ENCODE results near the gene ZMYM5. TPM values are rescaled to one million over a fixed set of nuclear protein-coding genes. Genes with fewer than 3 reads are reported as not detected.
"Not testable (repeated sequence)": the region's sequence is repeated elsewhere in the genome, so short reads cannot be mapped to it uniquely, and the experiment has no call there.

Gene ZMYM5
- total RNA-seq, 1 experiment from 2014 or later = 14.4 TPM

DNA sequence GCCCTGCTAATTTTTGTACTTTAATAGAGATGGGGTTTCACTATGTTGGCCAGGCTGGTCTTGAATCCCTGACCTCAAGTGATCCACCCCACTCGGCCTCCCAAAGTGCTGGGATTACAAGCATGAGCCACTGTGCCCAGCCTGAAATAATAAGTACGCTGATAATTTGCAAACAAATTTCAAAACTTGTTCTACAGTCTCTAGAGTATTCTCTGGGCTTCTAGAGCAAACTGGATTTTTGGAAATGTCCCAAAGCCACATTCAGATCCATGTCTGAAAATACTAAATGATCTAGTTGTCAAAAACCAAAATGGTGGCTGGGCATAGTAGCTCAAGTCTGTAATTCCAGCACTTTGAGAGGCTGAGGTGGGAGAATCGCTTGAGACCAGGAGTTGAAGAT, 40.8 kb downstream of the ZMYM5 start:
- no peak overlapping the region for H3K27ac Mint-ChIP-seq (ENCODE audit: low read depth, unreplicated experiment)
- intact Hi-C loops (cut with micrococcal nuclease) = no loop called here
- no peak for DNase-seq (ENCODE audit: unreplicated experiment)
- CTCF ChIA-PET = interaction anchor here (0.5 to 1.0 kb wide), 4 partner anchors 9 to 604 kb away, joined by 3 to 6 read pairs (median 3); no protein-coding TSS in a partner anchor
- BruUV-seq (replicated peaks) = no TSS peak
- H3K27me3 Mint-ChIP-seq (ENCODE audit: insufficient read depth, unreplicated experiment) = no peaks in the 10 kb centered on the region
- TF ChIP-seq, protein P1, sequence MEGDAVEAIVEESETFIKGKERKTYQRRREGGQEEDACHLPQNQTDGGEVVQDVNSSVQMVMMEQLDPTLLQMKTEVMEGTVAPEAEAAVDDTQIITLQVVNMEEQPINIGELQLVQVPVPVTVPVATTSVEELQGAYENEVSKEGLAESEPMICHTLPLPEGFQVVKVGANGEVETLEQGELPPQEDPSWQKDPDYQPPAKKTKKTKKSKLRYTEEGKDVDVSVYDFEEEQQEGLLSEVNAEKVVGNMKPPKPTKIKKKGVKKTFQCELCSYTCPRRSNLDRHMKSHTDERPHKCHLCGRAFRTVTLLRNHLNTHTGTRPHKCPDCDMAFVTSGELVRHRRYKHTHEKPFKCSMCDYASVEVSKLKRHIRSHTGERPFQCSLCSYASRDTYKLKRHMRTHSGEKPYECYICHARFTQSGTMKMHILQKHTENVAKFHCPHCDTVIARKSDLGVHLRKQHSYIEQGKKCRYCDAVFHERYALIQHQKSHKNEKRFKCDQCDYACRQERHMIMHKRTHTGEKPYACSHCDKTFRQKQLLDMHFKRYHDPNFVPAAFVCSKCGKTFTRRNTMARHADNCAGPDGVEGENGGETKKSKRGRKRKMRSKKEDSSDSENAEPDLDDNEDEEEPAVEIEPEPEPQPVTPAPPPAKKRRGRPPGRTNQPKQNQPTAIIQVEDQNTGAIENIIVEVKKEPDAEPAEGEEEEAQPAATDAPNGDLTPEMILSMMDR (IDR thresholded peaks at IDR 0.05; ENCODE audit: unreplicated experiment) = no peak
- H3K36me3 Mint-ChIP-seq (ENCODE audit: insufficient read depth, unreplicated experiment) = peaks cover 44% of the 10 kb centered on the region
- H3K9me3 Mint-ChIP-seq (ENCODE audit: unreplicated experiment) = no peaks in the 10 kb centered on the region
- POLR2A ChIA-PET = interaction anchor here (1.2 kb wide), 1 partner anchor 11 kb away, joined by 3 read pairs; no protein-coding TSS in a partner anchor
- H3K4me1 Mint-ChIP-seq (ENCODE audit: insufficient read depth, unreplicated experiment) = no peaks in the 10 kb centered on the region
- H3K4me3 Mint-ChIP-seq (ENCODE audit: unreplicated experiment) = no peak overlapping the region

DNA sequence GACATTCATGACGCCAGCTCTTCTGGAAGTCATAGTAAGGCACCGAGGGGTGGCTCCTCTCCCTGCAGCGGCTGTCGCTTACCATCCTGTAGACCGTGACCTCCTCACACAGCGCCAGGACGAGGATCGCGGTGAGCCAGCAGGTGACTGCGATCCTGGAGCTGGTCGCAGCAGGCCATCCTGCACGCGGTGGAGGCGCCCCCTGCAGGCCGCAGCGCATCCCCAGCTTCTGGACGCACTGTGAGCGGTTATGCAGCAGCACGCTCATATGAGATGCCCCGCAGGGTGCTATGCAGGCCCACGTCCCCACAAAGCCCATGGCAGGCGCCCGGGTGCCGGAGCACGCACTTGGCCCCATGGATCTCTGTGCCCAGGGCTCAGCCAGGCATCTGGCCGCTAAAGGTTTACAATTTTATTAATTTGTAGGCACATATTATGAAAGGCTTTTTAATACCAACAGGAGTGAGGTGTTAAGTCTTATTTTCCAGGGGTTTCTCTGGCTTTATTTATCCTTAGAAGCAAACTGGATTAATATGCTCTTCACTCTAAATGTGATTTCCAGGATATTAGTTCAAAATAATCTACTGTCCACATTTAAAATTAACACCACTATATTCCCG, 45.1 kb downstream of the ZMYM5 start:
- H3K27me3 Mint-ChIP-seq (ENCODE audit: insufficient read depth, unreplicated experiment) = no peaks in the 10 kb centered on the region
- DNase-seq (ENCODE audit: unreplicated experiment) = no peak
- CTCF ChIA-PET = no interaction called here
- H3K9me3 Mint-ChIP-seq (ENCODE audit: unreplicated experiment) = no peaks in the 10 kb centered on the region
- peaks cover 31% of the 10 kb centered on the region for H3K36me3 Mint-ChIP-seq (ENCODE audit: insufficient read depth, unreplicated experiment)
- POLR2A ChIA-PET = no interaction called here
- H3K4me1 Mint-ChIP-seq (ENCODE audit: insufficient read depth, unreplicated experiment) = no peaks in the 10 kb centered on the region
- H3K4me3 Mint-ChIP-seq (ENCODE audit: unreplicated experiment) = no peak overlapping the region
- no TSS peak for BruUV-seq (replicated peaks)
- intact Hi-C loops (cut with micrococcal nuclease) = no loop called here
- H3K27ac Mint-ChIP-seq (ENCODE audit: low read depth, unreplicated experiment) = no peak overlapping the region
- TF ChIP-seq, protein P1 (IDR thresholded peaks at IDR 0.05; ENCODE audit: unreplicated experiment) = peak; percentile 27

DNA sequence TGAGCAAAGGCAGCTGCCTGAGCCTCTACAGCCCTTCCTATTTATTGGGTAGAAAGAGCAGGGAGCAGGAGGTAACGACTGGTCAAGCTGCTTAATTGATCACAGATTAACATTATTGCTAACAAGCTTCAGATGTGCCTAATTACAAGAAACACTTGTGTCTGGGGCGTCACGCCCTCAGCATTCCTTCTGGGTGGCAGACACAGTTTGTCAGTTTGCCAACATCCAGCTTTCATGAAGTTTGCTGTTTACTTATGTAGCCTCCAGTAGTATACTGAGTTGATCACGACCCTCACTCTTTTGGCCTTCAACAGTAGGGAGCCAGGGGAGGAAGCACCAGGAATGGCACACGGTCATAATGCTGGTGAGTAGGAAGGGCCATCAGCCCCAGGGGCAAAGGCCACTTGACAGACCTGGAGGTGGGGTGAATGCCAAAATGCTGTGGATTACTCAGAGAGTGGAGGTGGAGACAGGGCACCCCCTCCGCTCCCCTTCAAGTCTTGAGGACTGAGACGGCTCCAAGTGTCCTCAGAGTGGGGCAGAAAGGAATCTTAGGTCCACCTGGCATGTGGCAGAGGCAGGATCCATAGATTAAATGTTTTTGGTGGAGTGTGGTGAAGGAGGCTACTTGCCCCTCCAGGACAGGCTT, 45.8 kb downstream of the ZMYM5 start:
- H3K36me3 Mint-ChIP-seq (ENCODE audit: insufficient read depth, unreplicated experiment) = peaks cover 31% of the 10 kb centered on the region
- no TSS peak for BruUV-seq (replicated peaks)
- ChIA-PET POLR2A (no interaction called here), CTCF (interaction anchor here (0.6 kb wide), 3 partner anchors 105 to 1345 kb away, joined by 3 to 5 read pairs (median 3); no protein-coding TSS in a partner anchor)
- H3K27ac Mint-ChIP-seq (ENCODE audit: low read depth, unreplicated experiment) = no peak overlapping the region
- no peaks in the 10 kb centered on the region for H3K4me1 Mint-ChIP-seq (ENCODE audit: insufficient read depth, unreplicated experiment)
- intact Hi-C loops (cut with micrococcal nuclease) = no loop called here
- no peaks in the 10 kb centered on the region for H3K9me3 Mint-ChIP-seq (ENCODE audit: unreplicated experiment)
- no peak overlapping the region for H3K4me3 Mint-ChIP-seq (ENCODE audit: unreplicated experiment)
- TF ChIP-seq, protein P1 (IDR thresholded peaks at IDR 0.05; ENCODE audit: unreplicated experiment) = no peak
- H3K27me3 Mint-ChIP-seq (ENCODE audit: insufficient read depth, unreplicated experiment) = no peaks in the 10 kb centered on the region
- no peak for DNase-seq (ENCODE audit: unreplicated experiment)

DNA sequence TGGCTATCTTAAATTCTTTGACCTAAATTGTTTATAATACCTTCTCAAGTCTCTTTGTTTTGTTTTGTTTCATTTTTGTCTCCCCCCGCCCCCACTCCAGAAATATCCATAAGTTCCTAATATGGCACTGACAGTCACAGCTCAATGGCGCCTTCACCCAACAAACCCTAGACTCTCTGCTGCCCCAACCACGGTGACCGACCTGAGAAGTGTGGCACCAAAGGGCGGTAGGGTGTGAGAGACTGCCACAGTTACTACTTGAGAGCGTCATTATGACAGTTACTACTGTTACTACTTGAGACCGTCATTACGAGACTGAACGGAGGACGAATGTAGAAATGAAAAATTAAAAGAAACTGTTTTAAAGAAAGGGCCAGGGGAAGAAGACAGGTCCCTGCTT, 46.3 kb downstream of the ZMYM5 start:
- H3K4me1 Mint-ChIP-seq (ENCODE audit: insufficient read depth, unreplicated experiment) = no peaks in the 10 kb centered on the region
- H3K27ac Mint-ChIP-seq (ENCODE audit: low read depth, unreplicated experiment) = no peak overlapping the region
- TF ChIP-seq, protein P1 (IDR thresholded peaks at IDR 0.05; ENCODE audit: unreplicated experiment) = no peak
- no peak overlapping the region for H3K4me3 Mint-ChIP-seq (ENCODE audit: unreplicated experiment)
- DNase-seq (ENCODE audit: unreplicated experiment) = no peak
- H3K9me3 Mint-ChIP-seq (ENCODE audit: unreplicated experiment) = no peaks in the 10 kb centered on the region
- intact Hi-C loops (cut with micrococcal nuclease) = no loop called here
- POLR2A ChIA-PET = interaction anchor here (1.3 kb wide), 1 partner anchor 34 kb away, joined by 3 read pairs; no protein-coding TSS in a partner anchor
- H3K27me3 Mint-ChIP-seq (ENCODE audit: insufficient read depth, unreplicated experiment) = no peaks in the 10 kb centered on the region
- BruUV-seq (replicated peaks) = no TSS peak
- CTCF ChIA-PET = interaction anchor here (0.6 kb wide), 3 partner anchors 106 to 1346 kb away, joined by 3 to 5 read pairs (median 3); no protein-coding TSS in a partner anchor
- H3K36me3 Mint-ChIP-seq (ENCODE audit: insufficient read depth, unreplicated experiment) = peaks cover 31% of the 10 kb centered on the region

DNA sequence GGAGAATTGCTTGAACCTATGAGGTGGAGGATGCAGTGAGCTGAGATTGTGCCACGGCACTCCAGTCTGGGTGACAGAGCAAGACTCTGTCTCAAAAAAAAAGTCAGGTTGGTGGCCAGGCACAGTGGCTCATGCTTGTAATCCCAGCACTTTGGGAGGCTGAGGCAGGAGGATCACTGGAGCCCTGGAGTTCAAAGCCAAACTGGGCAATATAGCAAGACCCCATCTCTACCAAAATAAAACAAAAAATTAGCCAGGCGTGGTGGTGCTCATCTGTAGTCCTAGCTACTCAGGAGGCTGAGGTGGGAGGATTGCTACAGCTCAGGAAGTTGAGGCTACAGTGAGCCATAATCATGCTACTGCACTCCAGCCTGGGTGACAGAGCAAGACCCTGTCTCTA, 47.6 kb downstream of the ZMYM5 start:
- peaks cover 30% of the 10 kb centered on the region for H3K36me3 Mint-ChIP-seq (ENCODE audit: insufficient read depth, unreplicated experiment)
- DNase-seq (ENCODE audit: unreplicated experiment); H3K4me3 Mint-ChIP-seq (ENCODE audit: unreplicated experiment); H3K4me1 Mint-ChIP-seq (ENCODE audit: insufficient read depth, unreplicated experiment); H3K9me3 Mint-ChIP-seq (ENCODE audit: unreplicated experiment); H3K27ac Mint-ChIP-seq (ENCODE audit: low read depth, unreplicated experiment); H3K27me3 Mint-ChIP-seq (ENCODE audit: insufficient read depth, unreplicated experiment); BruUV-seq (replicated peaks); intact Hi-C loops (cut with micrococcal nuclease); CTCF ChIA-PET: not testable (repeated sequence)
- POLR2A ChIA-PET = interaction anchor here (1.3 kb wide), 1 partner anchor 32 kb away, joined by 3 read pairs; no protein-coding TSS in a partner anchor
